ENCODE results near the gene ERF.

DNA sequence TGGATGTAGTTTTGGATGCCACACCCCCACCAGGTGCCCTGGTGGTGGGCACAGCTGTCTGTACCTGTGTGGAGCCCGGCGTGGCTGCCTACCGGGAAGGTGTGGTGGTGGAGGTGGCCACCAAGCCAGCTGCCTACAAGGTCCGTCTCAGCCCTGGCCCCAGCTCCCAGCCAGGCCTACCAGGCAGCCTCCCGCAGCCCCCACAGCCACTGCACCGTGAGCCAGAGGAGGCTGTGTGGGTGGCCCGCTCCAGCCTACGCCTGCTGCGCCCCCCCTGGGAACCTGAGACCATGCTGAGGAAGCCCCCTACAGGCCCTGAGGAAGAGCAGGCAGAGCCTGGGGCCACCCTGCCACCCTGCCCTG, 17.6 kb upstream of the ERF start:
- TF ChIP-seq, protein P1, sequence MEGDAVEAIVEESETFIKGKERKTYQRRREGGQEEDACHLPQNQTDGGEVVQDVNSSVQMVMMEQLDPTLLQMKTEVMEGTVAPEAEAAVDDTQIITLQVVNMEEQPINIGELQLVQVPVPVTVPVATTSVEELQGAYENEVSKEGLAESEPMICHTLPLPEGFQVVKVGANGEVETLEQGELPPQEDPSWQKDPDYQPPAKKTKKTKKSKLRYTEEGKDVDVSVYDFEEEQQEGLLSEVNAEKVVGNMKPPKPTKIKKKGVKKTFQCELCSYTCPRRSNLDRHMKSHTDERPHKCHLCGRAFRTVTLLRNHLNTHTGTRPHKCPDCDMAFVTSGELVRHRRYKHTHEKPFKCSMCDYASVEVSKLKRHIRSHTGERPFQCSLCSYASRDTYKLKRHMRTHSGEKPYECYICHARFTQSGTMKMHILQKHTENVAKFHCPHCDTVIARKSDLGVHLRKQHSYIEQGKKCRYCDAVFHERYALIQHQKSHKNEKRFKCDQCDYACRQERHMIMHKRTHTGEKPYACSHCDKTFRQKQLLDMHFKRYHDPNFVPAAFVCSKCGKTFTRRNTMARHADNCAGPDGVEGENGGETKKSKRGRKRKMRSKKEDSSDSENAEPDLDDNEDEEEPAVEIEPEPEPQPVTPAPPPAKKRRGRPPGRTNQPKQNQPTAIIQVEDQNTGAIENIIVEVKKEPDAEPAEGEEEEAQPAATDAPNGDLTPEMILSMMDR (conservative IDR thresholded peaks at IDR 0.05): no peak
- TF ChIP-seq ZFX (IDR thresholded peaks at IDR 0.05): no peak
